Measurements from ENCODE around the gene H6PD.

GRCh38 chr1:9246215-9246614, 11.6 kb downstream of the H6PD start:
- TF ChIP-seq, protein P1, sequence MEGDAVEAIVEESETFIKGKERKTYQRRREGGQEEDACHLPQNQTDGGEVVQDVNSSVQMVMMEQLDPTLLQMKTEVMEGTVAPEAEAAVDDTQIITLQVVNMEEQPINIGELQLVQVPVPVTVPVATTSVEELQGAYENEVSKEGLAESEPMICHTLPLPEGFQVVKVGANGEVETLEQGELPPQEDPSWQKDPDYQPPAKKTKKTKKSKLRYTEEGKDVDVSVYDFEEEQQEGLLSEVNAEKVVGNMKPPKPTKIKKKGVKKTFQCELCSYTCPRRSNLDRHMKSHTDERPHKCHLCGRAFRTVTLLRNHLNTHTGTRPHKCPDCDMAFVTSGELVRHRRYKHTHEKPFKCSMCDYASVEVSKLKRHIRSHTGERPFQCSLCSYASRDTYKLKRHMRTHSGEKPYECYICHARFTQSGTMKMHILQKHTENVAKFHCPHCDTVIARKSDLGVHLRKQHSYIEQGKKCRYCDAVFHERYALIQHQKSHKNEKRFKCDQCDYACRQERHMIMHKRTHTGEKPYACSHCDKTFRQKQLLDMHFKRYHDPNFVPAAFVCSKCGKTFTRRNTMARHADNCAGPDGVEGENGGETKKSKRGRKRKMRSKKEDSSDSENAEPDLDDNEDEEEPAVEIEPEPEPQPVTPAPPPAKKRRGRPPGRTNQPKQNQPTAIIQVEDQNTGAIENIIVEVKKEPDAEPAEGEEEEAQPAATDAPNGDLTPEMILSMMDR (conservative IDR thresholded peaks at IDR 0.05; ENCODE audit: low read depth in 2 of 2) = no peak
- TF ChIP-seq EZH2phosphoT487 (IDR thresholded peaks at IDR 0.05; ENCODE audit: unreplicated experiment) (no peak), EZH2 (IDR thresholded peaks at IDR 0.05; ENCODE audit: low read depth, unreplicated experiment) (no peak)
